H1 (cell line): ENCODE data around the gene HSD17B8. TPM values are rescaled to one million over a fixed set of nuclear protein-coding genes. Genes with fewer than 3 reads are reported as not detected.

ENCODE experiments used
- CHD2 ChIP-seq: IDR thresholded peaks from 2 replicates; pipeline ENCODE4 v1.6.1; 2012; ENCODE audit warnings: low read length, improper control_type of control experiment
- CHD7 ChIP-seq: fragments of 300-600 bp; sonication (generic); IDR thresholded peaks from 2 replicates; pipeline ENCODE4 v1.7.1; 2012; ENCODE audit warnings: low read length, moderate library complexity, mild to moderate bottlenecking, inconsistent platforms; ENCODE audit not compliant: insufficient replicate concordance
- E2F6 ChIP-seq: IDR thresholded peaks from 2 replicates; pipeline ENCODE4 v1.6.1; 2012; ENCODE audit warnings: inconsistent platforms
- HDAC6 ChIP-seq: IDR thresholded peaks from one replicate; pipeline ENCODE4 v1.7.1; 2012; ENCODE audit warnings: low read depth, mild to moderate bottlenecking, inconsistent platforms, low read length, moderate library complexity
- KDM1A ChIP-seq: fragments of 200-600, 300-600 bp; sonication (generic); IDR thresholded peaks from 2 replicates; pipeline ENCODE4 v1.7.1; 2016; ENCODE audit warnings: mild to moderate bottlenecking, low read length, borderline replicate concordance
- POU5F1 ChIP-seq: IDR thresholded peaks from 2 replicates; pipeline ENCODE4 v1.6.1; 2011; ENCODE audit warnings: low read depth, mild to moderate bottlenecking, low read length, moderate library complexity
- USF2 ChIP-seq: IDR thresholded peaks from 2 replicates; pipeline ENCODE4 v1.6.1; 2011; ENCODE audit warnings: low read length, improper control_type of control experiment
- polyA plus RNA-seq, 7 experiments: library from polyadenylated mRNA; depleted of rRNA in 3 of 7; stranded (reverse) in 5 of 7; unstranded in 2 of 7; fragments of >200 nt in 5 of 7; fragments of 200-250 nt in 2 of 7; gene quantifications; 1 replicate in 5 of 7; 2 replicates in 1 of 7; 4 replicates in 1 of 7; pipeline versions ENCODE4 v1.2.1 to v1.2.3, GENCODE V29; 2011 to 2013; ENCODE audit warnings: missing spikeins in 2 of 7, mixed read lengths in 2 of 7
- total RNA-seq: library from RNA; stranded (reverse); fragmentation: NEBNext Ultra II Directional; extraction: Animal tissue kit (Norgen Biotek cat#: 25700); gene quantifications from 2 replicates; pipeline ENCODE4 v1.2.1, GENCODE V29; 2021

Gene HSD17B8
- total and polyA plus RNA-seq, 2 of the 8 experiments (the other 6 are each of a cell fraction or from before 2014, with no cell fraction given) = 3.3 to 17.1 TPM

- no peak for TF ChIP-seq USF2
- peak; percentile 67; the same call in 1 of the 2 replicates for TF ChIP-seq KDM1A
- no peak for TF ChIP-seq POU5F1
- TF ChIP-seq HDAC6 = no peak
- TF ChIP-seq E2F6 = peak; percentile 55
- TF ChIP-seq CHD7 = no peak
- peak; percentile 99 for TF ChIP-seq CHD2
These were observed 4.0 kb upstream of the HSD17B8 start, which contains the start of the genes RXRB and SLC39A7 (continued) for GRCh38 chr6:33200219-33201146.
